Forelimb muscle (tissue), 1 donor: ENCODE results near the gene PDZK1IP1. TPM values are rescaled to one million over a fixed set of nuclear protein-coding genes. Genes with fewer than 3 reads are reported as not detected.

Experiments used
- DNase-seq: peaks from one replicate; pipeline ENCODE4 v3.0.0-alpha.2; 2013; ENCODE audit warnings: low read depth
- polyA plus RNA-seq: library from polyadenylated mRNA; unstranded; fragments of 120-200 nt; gene quantifications from one replicate; pipeline ENCODE4 v1.2.1, GENCODE V29; 2013; ENCODE audit not compliant: insufficient read length

The PDZK1IP1 gene
- polyA plus RNA-seq, 1 donor, result not detected

GRCh38 chr1:47137925-47138615, 51.8 kb downstream of the PDZK1IP1 start:
- no peak for DNase-seq

DNA sequence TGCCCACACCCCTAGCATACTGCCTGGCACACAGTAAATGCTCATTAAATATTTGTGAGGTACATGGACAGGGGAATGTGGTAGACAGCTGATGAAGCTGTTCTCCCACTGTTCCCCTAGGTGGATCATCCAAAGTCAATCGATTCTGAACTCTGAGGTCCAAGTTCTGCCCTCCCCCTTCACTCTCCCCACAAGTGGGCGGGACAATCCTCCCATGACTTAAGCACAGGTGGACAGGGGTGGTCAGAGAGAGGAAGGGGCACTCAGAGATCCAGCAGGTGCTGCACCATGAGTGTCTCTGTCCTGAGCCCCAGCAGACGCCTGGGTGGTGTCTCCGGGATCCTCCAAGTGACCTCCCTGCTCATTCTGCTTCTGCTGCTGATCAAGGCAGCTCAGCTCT, 52.6 kb downstream of the PDZK1IP1 start, which contains the start of gene CYP4A22:
Gene CYP4A22 (plus strand): TSS at position 244 of the 400 bp plus-strand sequence. CDS start 45 bp downstream, at position 289.
- DNase-seq, result no peak

Other genes with a start within 250 kb of the PDZK1IP1 start
- not detected for gene CYP4A11, start 248.6 kb downstream of the PDZK1IP1 start, polyA plus RNA-seq
- 3.7 TPM for gene CYP4X1, start 166.4 kb downstream of the PDZK1IP1 start, polyA plus RNA-seq
- gene CYP4Z1, start 122.8 kb downstream of the PDZK1IP1 start, polyA plus RNA-seq, result 0.27 TPM
- 0.09 TPM for gene CYP4A22, start 52.6 kb downstream of the PDZK1IP1 start, polyA plus RNA-seq
- gene TAL1, start 42.2 kb upstream of the PDZK1IP1 start, polyA plus RNA-seq, result 3.3 TPM
- gene STIL, start 124.1 kb upstream of the PDZK1IP1 start, polyA plus RNA-seq, result 3.4 TPM
- 67.8 TPM for gene CMPK1, start 143.8 kb upstream of the PDZK1IP1 start, polyA plus RNA-seq
- gene FOXE3, start 226.2 kb upstream of the PDZK1IP1 start, polyA plus RNA-seq, result 0.06 TPM
- 0.20 TPM for gene FOXD2, start 248.0 kb upstream of the PDZK1IP1 start, polyA plus RNA-seq